GM21360 (cell line): ENCODE results near the gene TCF4.

Experiments
- ATAC-seq: cut with Tn5 transposase; IDR thresholded peaks from one replicate; pipeline ENCODE4 v1.9.1; 2021; ENCODE audit warnings: mild to moderate bottlenecking, moderate library complexity; ENCODE audit not compliant: unreplicated experiment

Gene TCF4

DNA sequence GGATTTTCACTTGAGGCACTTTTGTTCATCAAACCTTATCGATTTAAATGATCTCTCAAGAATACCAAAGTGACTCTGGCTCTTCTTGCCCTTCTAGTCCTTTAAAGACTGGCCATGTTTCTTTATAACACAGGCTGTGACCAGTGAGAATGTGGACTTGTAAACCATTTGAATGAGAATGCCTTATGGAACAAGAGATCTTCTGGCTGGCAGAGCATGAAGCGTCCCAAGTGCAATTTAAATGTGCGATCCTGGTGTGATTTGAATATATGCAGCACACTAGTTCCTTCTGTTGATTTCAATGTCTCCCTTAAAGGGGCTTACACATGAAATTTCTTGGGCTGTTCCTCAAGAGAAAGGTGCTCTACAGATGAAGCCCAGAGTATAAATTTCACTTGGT, 366.4 kb downstream of the TCF4 start:
- ATAC-seq, result no peak

DNA sequence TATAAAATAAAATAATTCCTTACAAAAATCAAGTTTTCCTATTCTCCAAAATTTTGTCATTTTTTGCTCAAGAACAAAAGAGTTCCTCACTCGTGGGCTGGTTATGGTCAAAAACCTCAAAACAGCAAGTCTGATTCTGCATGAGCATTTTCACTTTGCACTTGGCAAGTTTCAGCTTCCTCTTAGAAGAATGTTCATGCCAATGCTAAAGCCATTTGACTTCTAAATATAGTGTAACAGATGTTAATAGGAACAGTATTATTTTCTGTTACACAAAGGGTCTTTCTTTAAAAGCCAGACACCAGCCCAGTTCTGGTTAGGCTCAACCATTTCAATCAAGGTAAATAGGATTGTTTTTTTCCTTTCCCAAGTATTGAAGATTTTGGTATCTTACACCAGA, 367.5 kb downstream of the TCF4 start:
- peak; percentile 80 for ATAC-seq

- no peak for ATAC-seq
Measured at GRCh38 chr18:55219823-55220222, 368.2 kb downstream of the TCF4 start.

DNA sequence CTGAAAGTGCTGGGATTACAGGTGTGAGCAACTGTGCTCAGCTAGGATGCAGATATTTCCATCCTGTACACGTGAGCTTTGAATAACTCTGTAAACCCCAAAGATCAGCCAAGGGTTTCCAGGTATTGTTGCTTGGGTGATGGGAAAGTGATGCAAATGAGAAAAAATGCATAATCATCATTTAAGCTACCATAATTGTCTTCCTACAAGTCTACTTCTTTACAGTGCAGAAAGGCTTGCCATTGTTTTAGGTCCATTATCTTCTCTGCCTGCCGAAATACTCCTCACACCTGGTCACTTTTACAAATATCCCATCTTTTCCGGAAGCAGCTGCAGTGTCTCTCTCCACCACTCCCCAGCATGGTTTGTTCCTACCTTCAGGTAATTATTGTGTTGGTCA, 368.9 kb downstream of the TCF4 start:
- no peak for ATAC-seq

GRCh38 chr18:55214969-55215368, 373.0 kb downstream of the TCF4 start:
- ATAC-seq, result no peak

DNA sequence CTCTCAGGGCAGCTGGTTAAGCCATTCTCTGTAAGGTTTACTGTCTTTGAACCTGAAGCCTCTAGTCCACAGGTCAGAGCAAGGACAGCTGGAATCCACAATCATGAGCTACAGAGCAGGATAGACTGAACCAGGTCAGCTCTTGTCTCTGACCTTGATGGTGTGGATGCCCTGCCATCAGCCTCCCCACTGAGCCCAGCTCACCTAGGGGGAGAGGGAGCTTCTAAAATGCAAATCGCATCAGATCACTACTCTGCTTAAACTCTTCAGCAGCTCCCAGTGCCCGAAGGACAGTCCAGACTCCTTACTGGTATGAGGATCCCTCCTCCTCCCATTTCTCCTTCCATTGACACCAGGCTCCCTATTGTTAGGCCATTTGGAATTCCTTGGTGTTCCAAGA, 373.5 kb downstream of the TCF4 start:
- no peak for ATAC-seq

- ATAC-seq, result no peak
Measured at GRCh38 chr18:55213586-55213985, 374.4 kb downstream of the TCF4 start.

DNA sequence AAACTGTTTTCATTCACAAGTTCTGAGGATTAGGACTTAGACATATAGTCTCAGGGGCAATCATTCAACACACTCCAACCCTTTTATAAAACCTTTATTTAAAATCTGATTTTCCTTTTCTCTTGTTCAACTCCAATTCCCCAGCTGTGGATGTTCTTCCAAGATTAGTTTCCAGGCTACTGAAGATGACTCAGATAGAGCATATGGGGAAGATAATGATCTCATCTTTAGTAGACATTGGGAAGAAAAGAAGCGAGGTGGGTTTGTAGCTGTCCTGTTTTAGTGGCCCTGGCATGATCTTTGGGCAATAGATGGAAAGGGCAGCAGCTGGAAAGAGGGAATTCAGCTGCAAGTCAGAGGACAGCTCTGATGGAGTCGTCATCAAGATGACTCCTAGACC, 381.1 kb downstream of the TCF4 start:
- ATAC-seq, result no peak

- ATAC-seq, result no peak
Measured at GRCh38 chr18:55202232-55202917, 385.6 kb downstream of the TCF4 start.

DNA sequence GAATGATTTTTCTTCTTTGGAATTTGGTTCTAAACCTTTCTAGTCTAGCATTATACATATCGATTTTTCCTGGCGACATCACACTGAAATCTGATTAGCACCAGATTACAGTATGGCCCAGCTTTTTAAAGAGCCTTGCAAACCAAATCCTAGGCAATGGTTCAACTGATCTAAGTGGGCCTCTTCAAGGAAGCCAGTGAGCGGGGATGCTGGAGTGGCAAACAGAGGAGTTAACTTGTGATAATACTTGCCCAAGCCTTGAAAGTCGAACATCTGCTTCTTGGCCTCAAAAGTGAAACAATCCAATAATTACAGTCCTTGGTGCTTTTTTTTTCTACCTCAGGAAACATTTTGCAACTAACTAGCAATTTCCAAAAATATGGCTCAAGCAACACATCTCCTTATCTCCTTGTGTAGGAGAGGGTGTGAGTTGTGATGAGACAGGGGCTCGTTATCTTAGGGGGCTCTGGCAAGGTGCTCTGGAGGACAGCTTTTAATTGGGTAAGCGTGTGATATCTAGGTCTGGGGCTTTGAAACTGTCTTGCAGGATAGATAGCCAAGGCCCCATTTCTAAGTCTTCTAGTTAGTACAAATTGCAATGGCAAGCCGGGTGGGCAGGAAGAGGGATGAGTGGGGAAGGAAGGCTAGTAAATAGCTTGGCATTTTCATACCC, 388.6 kb downstream of the TCF4 start:
- no peak for ATAC-seq

DNA sequence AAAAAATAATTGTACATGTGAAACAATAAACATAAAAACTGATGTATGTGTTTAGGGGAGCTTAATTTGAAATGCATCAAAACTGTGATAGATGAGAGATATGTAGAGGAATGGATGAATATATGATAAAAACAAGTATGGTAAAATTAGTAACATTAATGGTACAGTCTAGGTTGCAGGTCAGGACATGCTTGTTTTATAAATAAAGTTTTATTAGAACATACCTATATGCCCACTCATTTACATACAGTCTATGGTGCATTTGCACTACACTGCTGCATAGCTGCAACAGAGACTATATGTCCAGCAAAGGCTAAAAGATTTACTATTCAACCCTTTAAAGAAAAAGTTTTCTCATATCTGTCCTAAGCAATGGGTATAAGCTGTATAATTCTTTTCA, 392.1 kb downstream of the TCF4 start:
- no peak for ATAC-seq

GRCh38 chr18:55189972-55190371, 398.0 kb downstream of the TCF4 start:
- ATAC-seq, result no peak

- no peak for ATAC-seq
Measured at GRCh38 chr18:55186588-55186987, 401.4 kb downstream of the TCF4 start.

DNA sequence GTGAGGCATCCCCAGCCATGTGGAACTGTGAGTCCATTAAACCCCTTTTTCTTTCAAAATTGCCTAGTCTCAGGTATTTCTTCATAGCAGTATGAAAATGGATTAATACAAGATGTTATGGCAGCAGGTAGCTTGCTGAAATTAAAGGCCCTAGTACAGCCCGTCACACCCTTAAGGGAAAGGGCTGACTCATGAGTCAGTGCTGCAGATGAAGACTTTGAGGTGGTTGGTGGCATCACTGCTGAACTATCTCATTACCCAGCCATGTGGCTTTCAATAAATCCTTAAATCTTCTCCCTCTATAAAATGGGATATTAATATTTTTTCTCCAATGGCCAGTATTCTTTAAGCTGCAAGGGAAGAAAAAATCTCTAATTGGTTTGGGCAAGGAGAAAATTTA, 402.6 kb downstream of the TCF4 start:
- no peak for ATAC-seq

GRCh38 chr18:55179835-55180234, 408.2 kb downstream of the TCF4 start:
- ATAC-seq, result no peak

DNA sequence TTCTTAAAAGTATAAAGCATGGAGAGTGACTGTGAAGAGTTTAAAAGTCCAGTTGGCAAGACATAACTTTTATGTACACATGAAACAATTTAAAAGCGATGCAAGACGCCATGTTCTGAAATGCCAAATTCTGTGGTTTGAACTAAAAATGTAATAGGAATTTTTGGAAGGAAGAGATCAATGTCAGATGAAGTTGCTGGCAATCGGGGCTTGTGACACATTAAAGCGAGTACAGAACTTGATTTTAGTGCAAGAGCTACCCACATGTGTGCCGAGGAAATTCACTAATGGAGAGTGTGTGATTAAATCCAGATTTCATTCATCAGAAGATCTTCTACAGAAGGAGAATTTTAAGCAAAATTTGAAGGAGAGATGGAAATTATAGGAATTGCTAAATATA, 408.6 kb downstream of the TCF4 start:
- no peak for ATAC-seq

- no peak for ATAC-seq
Measured at GRCh38 chr18:55173291-55173690, 414.7 kb downstream of the TCF4 start.
